GM12878 (cell line): ENCODE results near the gene IFI6. TPM values are rescaled to one million over a fixed set of nuclear protein-coding genes. Genes with fewer than 3 reads are reported as not detected.

Experiments used
- ASH2L ChIP-seq: fragments of 300-600, 200-600 bp; sonication (generic); IDR thresholded peaks from 2 replicates; pipeline ENCODE4 v1.6.1; 2017; ENCODE audit warnings: low read depth, mild to moderate bottlenecking, borderline replicate concordance
- BCL11A ChIP-seq: IDR thresholded peaks from 2 replicates; pipeline ENCODE4 v1.6.1; 2011; ENCODE audit warnings: low read depth, low read length
- CEBPB ChIP-seq, 2 experiments: fragments of 150-350 bp in 1 of 2; IDR thresholded peaks; 2 replicates each; pipeline ENCODE4 v1.6.1; 2012 to 2014; ENCODE audit warnings: low read depth in 2 of 2, low read length in 2 of 2, borderline replicate concordance in 1 of 2, inconsistent platforms in 1 of 2
- EGR1 ChIP-seq, 2 experiments: IDR thresholded peaks; 1 replicate in 1 of 2; 2 replicates in 1 of 2; pipeline ENCODE4 v1.6.1; 2011 to 2012; ENCODE audit warnings: low read depth in 2 of 2, low read length in 2 of 2, borderline replicate concordance in 1 of 2, mild to moderate bottlenecking in 1 of 2, moderate library complexity in 1 of 2
- FOXK2 ChIP-seq: fragments of 450-650 bp; IDR thresholded peaks from 2 replicates; pipeline ENCODE4 v1.6.1; 2017; ENCODE audit warnings: mild to moderate bottlenecking, moderate library complexity
- KAT2A ChIP-seq: conservative IDR thresholded peaks from 2 replicates; pipeline ENCODE4 v1.6.1; 2011; ENCODE audit warnings: low read depth, low read length; ENCODE audit not compliant: control insufficient read depth
- MEF2B ChIP-seq: fragments of 450-650 bp; IDR thresholded peaks from 2 replicates; pipeline ENCODE4 v1.6.1; 2018; ENCODE audit warnings: mild to moderate bottlenecking, moderate library complexity; ENCODE audit not compliant: partially characterized antibody, poor library complexity, severe bottlenecking
- NFYA ChIP-seq: IDR thresholded peaks from 2 replicates; pipeline ENCODE4 v1.6.1; 2011; ENCODE audit warnings: low read depth, mild to moderate bottlenecking, low read length, improper control_type of control experiment, borderline replicate concordance
- PAX5 ChIP-seq: IDR thresholded peaks from 2 replicates; pipeline ENCODE4 v1.6.1; 2011; ENCODE audit warnings: low read depth, low read length, borderline replicate concordance
- POLR2A ChIP-seq: IDR thresholded peaks from 2 replicates; pipeline ENCODE4 v1.6.1; 2011; ENCODE audit warnings: low read depth, mild to moderate bottlenecking, low read length
- RB1 ChIP-seq: fragments of 450-650 bp; formaldehyde crosslinking; IDR thresholded peaks from 2 replicates; pipeline ENCODE4 v1.6.1; 2017; ENCODE audit warnings: mild to moderate bottlenecking, borderline replicate concordance
- RUNX3 ChIP-seq: IDR thresholded peaks from 2 replicates; pipeline ENCODE4 v1.6.1; 2012; ENCODE audit warnings: low read length, inconsistent platforms
- SMARCA5 ChIP-seq: fragments of 450-650 bp; IDR thresholded peaks from 2 replicates; pipeline ENCODE4 v1.6.1; 2017; ENCODE audit warnings: mild to moderate bottlenecking
- SREBF2 ChIP-seq: IDR thresholded peaks from 2 replicates; pipeline ENCODE4 v1.6.1; 2012; ENCODE audit warnings: mild to moderate bottlenecking, low read length
- TBL1XR1 ChIP-seq: IDR thresholded peaks from 2 replicates; pipeline ENCODE4 v1.6.1; 2012; ENCODE audit warnings: low read depth, low read length, improper control_type of control experiment
- TCF3 ChIP-seq: IDR thresholded peaks from 2 replicates; pipeline ENCODE4 v1.6.1; 2012; ENCODE audit warnings: low read depth, mild to moderate bottlenecking, low read length, borderline replicate concordance; ENCODE audit not compliant: insufficient read depth
- ZNF274 ChIP-seq: IDR thresholded peaks from one replicate; pipeline ENCODE4 v1.8.0; 2011; ENCODE audit not compliant: insufficient read length, insufficient read depth
- ZNF622 ChIP-seq: fragments of 450-650 bp; IDR thresholded peaks from 2 replicates; pipeline ENCODE4 v1.6.1; 2017; ENCODE audit warnings: mild to moderate bottlenecking, inconsistent platforms
- polyA plus RNA-seq, 11 experiments: library from polyadenylated mRNA; depleted of rRNA in 4 of 11; unstranded in 6 of 11; stranded (reverse) in 5 of 11; fragments of >200 nt; fragmentation: Nextera tagmentation in 4 of 11; fragmentation: Illumina TruSeq in 1 of 11; extraction: Ambion mirVana in 4 of 11; extraction: Trizol in 1 of 11; gene quantifications; 1 replicate in 1 of 11; 2 replicates in 10 of 11; pipeline versions ENCODE4 v1.2.1 to v1.2.3, GENCODE V29; 2011 to 2016; ENCODE audit warnings: inconsistent platforms in 2 of 11, missing spikeins in 2 of 11, low read depth in 1 of 11
- total RNA-seq, 4 experiments: library from RNA; depleted of rRNA in 3 of 4; stranded (reverse); fragments of >200 nt in 3 of 4; fragmentation: Illumina TruSeq in 1 of 4; extraction: Trizol in 1 of 4; gene quantifications; 2 replicates each; pipeline versions ENCODE4 v1.2.1 to v1.2.3, GENCODE V29; 2013 to 2021
- TF ChIP-seq, protein P1 (sequence below): fragments of 450-650 bp; formaldehyde crosslinking; IDR thresholded peaks from 2 replicates; pipeline ENCODE4 v1.5.0; 2022; ENCODE audit warnings: mild to moderate bottlenecking, missing genetic modification characterization
- TF ChIP-seq, protein P2 (sequence below): IDR thresholded peaks from 2 replicates; pipeline ENCODE4 v1.6.1; 2012; ENCODE audit warnings: low read depth, low read length, improper control_type of control experiment
- TF ChIP-seq, protein P3 (sequence below): IDR thresholded peaks from 2 replicates; pipeline ENCODE4 v1.6.1; 2011; ENCODE audit warnings: borderline replicate concordance, low read depth, mild to moderate bottlenecking, moderate library complexity, mixed read lengths, low read length; ENCODE audit not compliant: insufficient read depth; ENCODE audit errors: extremely low read length
- TF ChIP-seq, protein P4 (sequence below): fragments of 450-650 bp; IDR thresholded peaks from 2 replicates; pipeline ENCODE4 v1.6.1; 2018; ENCODE audit warnings: borderline replicate concordance, mild to moderate bottlenecking; ENCODE audit not compliant: partially characterized antibody

Gene IFI6
- total and polyA plus RNA-seq, 10 of the 15 experiments (the other 5 are each of a cell fraction or from before 2014, with no cell fraction given), result 5.6 to 123 (median 69.0) TPM

DNA sequence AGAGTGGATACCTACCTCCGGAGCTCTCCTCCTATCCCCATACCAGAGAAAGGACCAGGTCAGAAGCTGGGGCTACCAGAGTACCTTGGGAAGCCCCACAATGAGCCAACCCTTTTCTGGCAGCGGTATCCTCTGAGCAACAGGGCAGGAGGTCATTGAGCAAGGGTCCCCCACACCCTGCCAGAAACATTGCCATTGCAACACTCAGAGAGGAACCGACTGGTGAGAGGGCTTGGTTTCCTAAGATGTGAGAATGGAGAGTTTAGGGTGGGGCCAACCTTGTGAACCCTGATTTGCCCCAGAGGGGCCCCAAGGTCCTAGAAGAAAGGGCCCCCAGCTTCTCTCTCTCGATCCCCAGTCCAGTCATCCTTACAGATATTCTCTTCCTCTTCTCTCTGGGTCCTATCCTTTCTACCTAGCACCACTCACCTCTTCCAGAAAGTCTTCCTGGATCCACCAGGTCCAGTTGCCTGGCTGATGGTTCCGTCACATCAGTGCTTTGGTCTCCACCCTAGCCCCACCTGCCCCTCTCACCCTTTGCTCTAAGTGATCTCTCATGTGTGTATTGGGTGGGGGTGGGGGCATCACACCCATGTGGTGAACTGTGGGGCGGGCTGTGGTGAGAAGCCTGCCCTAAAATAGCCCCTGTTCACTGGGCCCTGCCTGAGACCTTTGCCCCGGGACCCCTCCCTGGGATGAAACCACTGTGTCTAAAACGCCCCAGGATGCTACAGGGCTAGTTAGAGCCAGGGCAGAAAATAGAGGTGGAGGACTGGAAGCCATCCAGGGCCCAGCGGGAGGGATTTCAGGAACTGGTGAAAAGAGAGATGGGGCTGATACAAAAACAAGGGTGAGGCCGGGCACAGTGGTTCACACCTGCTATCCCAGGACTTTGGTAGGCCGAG is 45.7 kb downstream of the IFI6 start (continued):
- TF ChIP-seq, protein P1, sequence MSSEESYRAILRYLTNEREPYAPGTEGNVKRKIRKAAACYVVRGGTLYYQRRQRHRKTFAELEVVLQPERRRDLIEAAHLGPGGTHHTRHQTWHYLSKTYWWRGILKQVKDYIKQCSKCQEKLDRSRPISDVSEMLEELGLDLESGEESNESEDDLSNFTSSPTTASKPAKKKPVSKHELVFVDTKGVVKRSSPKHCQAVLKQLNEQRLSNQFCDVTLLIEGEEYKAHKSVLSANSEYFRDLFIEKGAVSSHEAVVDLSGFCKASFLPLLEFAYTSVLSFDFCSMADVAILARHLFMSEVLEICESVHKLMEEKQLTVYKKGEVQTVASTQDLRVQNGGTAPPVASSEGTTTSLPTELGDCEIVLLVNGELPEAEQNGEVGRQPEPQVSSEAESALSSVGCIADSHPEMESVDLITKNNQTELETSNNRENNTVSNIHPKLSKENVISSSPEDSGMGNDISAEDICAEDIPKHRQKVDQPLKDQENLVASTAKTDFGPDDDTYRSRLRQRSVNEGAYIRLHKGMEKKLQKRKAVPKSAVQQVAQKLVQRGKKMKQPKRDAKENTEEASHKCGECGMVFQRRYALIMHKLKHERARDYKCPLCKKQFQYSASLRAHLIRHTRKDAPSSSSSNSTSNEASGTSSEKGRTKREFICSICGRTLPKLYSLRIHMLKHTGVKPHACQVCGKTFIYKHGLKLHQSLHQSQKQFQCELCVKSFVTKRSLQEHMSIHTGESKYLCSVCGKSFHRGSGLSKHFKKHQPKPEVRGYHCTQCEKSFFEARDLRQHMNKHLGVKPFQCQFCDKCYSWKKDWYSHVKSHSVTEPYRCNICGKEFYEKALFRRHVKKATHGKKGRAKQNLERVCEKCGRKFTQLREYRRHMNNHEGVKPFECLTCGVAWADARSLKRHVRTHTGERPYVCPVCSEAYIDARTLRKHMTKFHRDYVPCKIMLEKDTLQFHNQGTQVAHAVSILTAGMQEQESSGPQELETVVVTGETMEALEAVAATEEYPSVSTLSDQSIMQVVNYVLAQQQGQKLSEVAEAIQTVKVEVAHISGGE (CRISPR knock-in tag), result no peak
- TF ChIP-seq EGR1 (IDR thresholded peaks at IDR 0.05; ENCODE audit: borderline replicate concordance in 1 of 2, low read depth in 2 of 2, low read length in 2 of 2) (0 out of 3 replicates have a peak, but pooled peaks of 1 of the 2 experiments have one; percentile 21), POLR2A (peak; percentile 85), SREBF2 (no peak), MEF2B (peak; percentile 97), CEBPB (IDR thresholded peaks at IDR 0.05; ENCODE audit: borderline replicate concordance in 1 of 2, low read depth in 2 of 2, low read length in 2 of 2) (no peak), FOXK2 (no peak), ZNF274 (no peak), BCL11A (no peak), TBL1XR1 (peak; percentile 56; the same call in 1 of the 2 replicates), ASH2L (no peak), ZNF622 (no peak), RB1 (no peak; the same call in 1 of the 2 replicates), KAT2A (no peak), SMARCA5 (0 out of 2 replicates have a peak, but pooled peaks have one; percentile 10), RUNX3 (no peak), PAX5 (0 out of 2 replicates have a peak, but pooled peaks have one; percentile 30), TCF3 (peak; percentile 54; the same call in 1 of the 2 replicates), NFYA (no peak)
- TF ChIP-seq, protein P2, sequence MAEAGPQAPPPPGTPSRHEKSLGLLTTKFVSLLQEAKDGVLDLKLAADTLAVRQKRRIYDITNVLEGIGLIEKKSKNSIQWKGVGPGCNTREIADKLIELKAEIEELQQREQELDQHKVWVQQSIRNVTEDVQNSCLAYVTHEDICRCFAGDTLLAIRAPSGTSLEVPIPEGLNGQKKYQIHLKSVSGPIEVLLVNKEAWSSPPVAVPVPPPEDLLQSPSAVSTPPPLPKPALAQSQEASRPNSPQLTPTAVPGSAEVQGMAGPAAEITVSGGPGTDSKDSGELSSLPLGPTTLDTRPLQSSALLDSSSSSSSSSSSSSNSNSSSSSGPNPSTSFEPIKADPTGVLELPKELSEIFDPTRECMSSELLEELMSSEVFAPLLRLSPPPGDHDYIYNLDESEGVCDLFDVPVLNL, result no peak
- TF ChIP-seq, protein P3, sequence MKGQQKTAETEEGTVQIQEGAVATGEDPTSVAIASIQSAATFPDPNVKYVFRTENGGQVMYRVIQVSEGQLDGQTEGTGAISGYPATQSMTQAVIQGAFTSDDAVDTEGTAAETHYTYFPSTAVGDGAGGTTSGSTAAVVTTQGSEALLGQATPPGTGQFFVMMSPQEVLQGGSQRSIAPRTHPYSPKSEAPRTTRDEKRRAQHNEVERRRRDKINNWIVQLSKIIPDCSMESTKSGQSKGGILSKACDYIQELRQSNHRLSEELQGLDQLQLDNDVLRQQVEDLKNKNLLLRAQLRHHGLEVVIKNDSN, result no peak
- TF ChIP-seq, protein P4, sequence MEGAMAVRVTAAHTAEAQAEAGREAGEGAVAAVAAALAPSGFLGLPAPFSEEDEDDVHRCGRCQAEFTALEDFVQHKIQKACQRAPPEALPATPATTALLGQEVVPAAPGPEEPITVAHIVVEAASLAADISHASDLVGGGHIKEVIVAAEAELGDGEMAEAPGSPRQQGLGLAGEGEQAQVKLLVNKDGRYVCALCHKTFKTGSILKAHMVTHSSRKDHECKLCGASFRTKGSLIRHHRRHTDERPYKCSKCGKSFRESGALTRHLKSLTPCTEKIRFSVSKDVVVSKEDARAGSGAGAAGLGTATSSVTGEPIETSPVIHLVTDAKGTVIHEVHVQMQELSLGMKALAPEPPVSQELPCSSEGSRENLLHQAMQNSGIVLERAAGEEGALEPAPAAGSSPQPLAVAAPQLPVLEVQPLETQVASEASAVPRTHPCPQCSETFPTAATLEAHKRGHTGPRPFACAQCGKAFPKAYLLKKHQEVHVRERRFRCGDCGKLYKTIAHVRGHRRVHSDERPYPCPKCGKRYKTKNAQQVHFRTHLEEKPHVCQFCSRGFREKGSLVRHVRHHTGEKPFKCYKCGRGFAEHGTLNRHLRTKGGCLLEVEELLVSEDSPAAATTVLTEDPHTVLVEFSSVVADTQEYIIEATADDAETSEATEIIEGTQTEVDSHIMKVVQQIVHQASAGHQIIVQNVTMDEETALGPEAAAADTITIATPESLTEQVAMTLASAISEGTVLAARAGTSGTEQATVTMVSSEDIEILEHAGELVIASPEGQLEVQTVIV, result no peak
